ENCODE data around the gene CEP112. TPM values are rescaled to one million over a fixed set of nuclear protein-coding genes. Genes with fewer than 3 reads are reported as not detected.

CEP112 gene
- total and polyA plus RNA-seq, 4 donors, result 1.1 to 4.9 (median 1.4) TPM

- Histone ChIP-seq H3K4me1 (ENCODE audit: control insufficient read depth in 4 of 4, insufficient read depth in 4 of 4, low read length in 3 of 4) (no peaks in the 10 kb centered on the region), H3K36me3 (ENCODE audit: control insufficient read depth in 4 of 4, insufficient read depth in 3 of 4, low read depth in 1 of 4, low read length in 3 of 4) (peaks cover 0 to 1% (median 0%) of the 10 kb centered on the region in 4 donors), H3K4me3 (ENCODE audit: low read depth in 1 of 3, low read length in 3 of 3) (no peak overlapping the region), H3K27me3 (ENCODE audit: control insufficient read depth in 4 of 4, insufficient read depth in 4 of 4, low read length in 3 of 4) (no peaks in the 10 kb centered on the region), H3K27ac (ENCODE audit: low read depth in 1 of 2, low read length in 2 of 2) (no peak overlapping the region), H3K9ac (ENCODE audit: low read depth in 1 of 2, low read length in 2 of 2) (no peak overlapping the region), H3K9me3 (ENCODE audit: control insufficient read depth in 4 of 4, low read length in 3 of 4) (no peaks in the 10 kb centered on the region)
- DNase-seq (ENCODE audit: low spot score), result no peak
- WGBS, result 91% methylated on average over 7 of the region's 7 CpGs
- TF ChIP-seq GABPA (IDR thresholded peaks at IDR 0.05 in 1 of 2, conservative IDR thresholded peaks at IDR 0.05 in 1 of 2) (no peak), FOXA2 (IDR thresholded peaks at IDR 0.05) (no peak), RAD21 (IDR thresholded peaks at IDR 0.05) (no peak), HNF4G (IDR thresholded peaks at IDR 0.05) (no peak), ZBTB33 (IDR thresholded peaks at IDR 0.05) (no peak), RXRA (IDR thresholded peaks at IDR 0.05) (no peak), NR2F2 (IDR thresholded peaks at IDR 0.05) (no peak), HNF4A (conservative IDR thresholded peaks at IDR 0.05) (no peak), JUND (IDR thresholded peaks at IDR 0.05) (no peak), SP1 (IDR thresholded peaks at IDR 0.05) (no peak), FOXA1 (IDR thresholded peaks at IDR 0.05) (no peak), ATF3 (IDR thresholded peaks at IDR 0.05) (no peak), EGR1 (IDR thresholded peaks at IDR 0.05; ENCODE audit: low read depth in 2 of 2) (no peak), TAF1 (conservative IDR thresholded peaks at IDR 0.05) (no peak), YY1 (IDR thresholded peaks at IDR 0.05) (no peak)
- TF ChIP-seq, protein P1, sequence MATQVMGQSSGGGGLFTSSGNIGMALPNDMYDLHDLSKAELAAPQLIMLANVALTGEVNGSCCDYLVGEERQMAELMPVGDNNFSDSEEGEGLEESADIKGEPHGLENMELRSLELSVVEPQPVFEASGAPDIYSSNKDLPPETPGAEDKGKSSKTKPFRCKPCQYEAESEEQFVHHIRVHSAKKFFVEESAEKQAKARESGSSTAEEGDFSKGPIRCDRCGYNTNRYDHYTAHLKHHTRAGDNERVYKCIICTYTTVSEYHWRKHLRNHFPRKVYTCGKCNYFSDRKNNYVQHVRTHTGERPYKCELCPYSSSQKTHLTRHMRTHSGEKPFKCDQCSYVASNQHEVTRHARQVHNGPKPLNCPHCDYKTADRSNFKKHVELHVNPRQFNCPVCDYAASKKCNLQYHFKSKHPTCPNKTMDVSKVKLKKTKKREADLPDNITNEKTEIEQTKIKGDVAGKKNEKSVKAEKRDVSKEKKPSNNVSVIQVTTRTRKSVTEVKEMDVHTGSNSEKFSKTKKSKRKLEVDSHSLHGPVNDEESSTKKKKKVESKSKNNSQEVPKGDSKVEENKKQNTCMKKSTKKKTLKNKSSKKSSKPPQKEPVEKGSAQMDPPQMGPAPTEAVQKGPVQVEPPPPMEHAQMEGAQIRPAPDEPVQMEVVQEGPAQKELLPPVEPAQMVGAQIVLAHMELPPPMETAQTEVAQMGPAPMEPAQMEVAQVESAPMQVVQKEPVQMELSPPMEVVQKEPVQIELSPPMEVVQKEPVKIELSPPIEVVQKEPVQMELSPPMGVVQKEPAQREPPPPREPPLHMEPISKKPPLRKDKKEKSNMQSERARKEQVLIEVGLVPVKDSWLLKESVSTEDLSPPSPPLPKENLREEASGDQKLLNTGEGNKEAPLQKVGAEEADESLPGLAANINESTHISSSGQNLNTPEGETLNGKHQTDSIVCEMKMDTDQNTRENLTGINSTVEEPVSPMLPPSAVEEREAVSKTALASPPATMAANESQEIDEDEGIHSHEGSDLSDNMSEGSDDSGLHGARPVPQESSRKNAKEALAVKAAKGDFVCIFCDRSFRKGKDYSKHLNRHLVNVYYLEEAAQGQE (IDR thresholded peaks at IDR 0.05), result no peak
- TF ChIP-seq, protein P2, sequence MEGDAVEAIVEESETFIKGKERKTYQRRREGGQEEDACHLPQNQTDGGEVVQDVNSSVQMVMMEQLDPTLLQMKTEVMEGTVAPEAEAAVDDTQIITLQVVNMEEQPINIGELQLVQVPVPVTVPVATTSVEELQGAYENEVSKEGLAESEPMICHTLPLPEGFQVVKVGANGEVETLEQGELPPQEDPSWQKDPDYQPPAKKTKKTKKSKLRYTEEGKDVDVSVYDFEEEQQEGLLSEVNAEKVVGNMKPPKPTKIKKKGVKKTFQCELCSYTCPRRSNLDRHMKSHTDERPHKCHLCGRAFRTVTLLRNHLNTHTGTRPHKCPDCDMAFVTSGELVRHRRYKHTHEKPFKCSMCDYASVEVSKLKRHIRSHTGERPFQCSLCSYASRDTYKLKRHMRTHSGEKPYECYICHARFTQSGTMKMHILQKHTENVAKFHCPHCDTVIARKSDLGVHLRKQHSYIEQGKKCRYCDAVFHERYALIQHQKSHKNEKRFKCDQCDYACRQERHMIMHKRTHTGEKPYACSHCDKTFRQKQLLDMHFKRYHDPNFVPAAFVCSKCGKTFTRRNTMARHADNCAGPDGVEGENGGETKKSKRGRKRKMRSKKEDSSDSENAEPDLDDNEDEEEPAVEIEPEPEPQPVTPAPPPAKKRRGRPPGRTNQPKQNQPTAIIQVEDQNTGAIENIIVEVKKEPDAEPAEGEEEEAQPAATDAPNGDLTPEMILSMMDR (IDR thresholded peaks at IDR 0.05; ENCODE audit: low read depth, low read length, missing input control), result no peak
Observed at GRCh38 chr17:65592125-65592965, 599.6 kb downstream of the CEP112 start.

Data from liver (tissue), 9 donors.